AML-193 (cell line): Measurements from ENCODE around the gene KCTD1.
"Not testable (repeated sequence)": the region's sequence is repeated elsewhere in the genome, so short reads cannot be mapped to it uniquely, and the experiment has no call there.

ENCODE experiments used
- DNase-seq, 2 experiments: peaks; one replicate each; lab custom pipeline; 2025; lab: John Stamatoyannopoulos, UW

KCTD1 gene

GRCh38 chr18:26458526-26459232, 89.7 kb downstream of the KCTD1 start:
- DNase-seq, result peak; percentile 50 to 53

DNA sequence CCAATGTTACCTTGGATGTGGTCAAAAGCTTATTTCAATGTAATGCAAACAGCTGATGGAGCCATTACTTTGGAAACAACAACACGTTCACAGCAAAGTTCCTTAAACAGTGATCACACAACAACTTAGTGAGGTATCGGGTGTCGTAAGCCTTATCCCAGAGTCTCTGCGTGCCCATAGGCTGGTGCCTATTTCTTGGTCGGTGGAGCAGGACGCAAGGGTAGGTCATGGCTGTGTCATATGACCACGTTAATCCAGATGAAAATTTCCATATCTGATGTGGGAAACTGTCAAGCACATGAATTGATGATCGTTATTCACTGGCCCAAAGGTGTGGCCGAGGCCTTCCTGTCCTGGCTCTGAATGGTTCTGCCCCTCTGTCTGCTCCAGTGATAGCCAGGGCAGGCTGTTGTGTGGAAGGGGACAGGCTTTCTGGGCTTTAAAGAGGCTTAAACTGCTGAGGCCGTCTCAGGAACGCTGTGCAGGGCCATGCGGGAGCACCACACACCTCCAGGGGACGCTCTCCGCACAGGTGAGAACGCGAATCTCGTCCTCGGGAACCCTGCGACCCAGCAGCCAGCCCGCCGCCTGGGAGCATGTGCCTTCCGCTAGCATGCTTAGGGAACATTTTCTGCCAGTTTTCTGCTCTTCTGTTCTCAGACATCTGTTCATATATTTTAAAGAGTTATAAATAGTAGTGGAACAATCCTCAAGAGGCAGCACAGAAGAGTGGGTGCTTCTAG, 90.6 kb downstream of the KCTD1 start:
- DNase-seq, result no peak

GRCh38 chr18:26457195-26457594, 91.2 kb downstream of the KCTD1 start:
- DNase-seq, result no peak

GRCh38 chr18:26456070-26456491, 92.3 kb downstream of the KCTD1 start:
- no peak for DNase-seq

DNA sequence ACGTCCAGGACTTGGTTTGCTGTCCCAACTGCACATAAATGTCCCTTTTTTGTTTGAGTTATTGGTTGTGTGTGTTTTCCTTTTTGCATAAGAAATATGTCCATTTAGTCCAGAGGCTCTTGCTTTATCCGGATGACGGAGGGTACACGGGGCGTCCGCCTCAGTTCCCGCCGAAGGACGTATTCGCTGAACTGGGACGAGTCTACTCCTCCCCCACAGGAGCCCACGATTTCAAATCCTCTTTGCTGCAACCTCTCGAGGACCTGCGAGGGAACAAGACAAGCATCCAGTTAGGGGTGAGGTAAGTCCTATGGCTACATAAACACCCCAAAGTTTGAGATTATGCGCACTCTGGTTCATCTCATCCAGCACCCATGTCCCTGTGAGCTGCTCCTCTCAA, 92.7 kb downstream of the KCTD1 start:
- no peak for DNase-seq

- DNase-seq, result no peak
Observed at GRCh38 chr18:26454616-26455015, 93.7 kb downstream of the KCTD1 start.

DNA sequence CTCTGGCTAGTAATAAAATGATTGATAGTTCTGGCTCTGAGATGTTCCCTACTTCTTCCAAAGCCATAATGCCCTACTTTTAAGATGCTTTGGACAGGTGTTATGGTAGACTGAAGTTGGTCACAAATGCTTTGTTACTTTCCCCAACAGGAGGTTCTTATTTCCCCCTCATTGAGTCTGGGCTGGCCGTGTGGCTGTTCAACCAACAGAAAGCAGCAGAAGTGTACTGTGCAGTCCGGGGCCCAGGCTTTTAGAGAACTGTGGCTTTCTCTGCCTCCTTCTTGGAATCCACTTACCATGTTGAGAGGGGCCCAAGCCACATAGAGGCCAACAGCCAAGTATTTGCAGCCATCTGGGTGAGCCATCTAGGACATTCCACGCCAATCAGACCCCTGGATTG, 94.2 kb downstream of the KCTD1 start:
- no peak for DNase-seq

GRCh38 chr18:26453386-26453901, 94.9 kb downstream of the KCTD1 start:
- DNase-seq, result no peak

- no peak for DNase-seq
Observed at GRCh38 chr18:26450989-26451682, 97.2 kb downstream of the KCTD1 start.

GRCh38 chr18:26448714-26449159, 99.6 kb downstream of the KCTD1 start:
- no peak for DNase-seq

DNA sequence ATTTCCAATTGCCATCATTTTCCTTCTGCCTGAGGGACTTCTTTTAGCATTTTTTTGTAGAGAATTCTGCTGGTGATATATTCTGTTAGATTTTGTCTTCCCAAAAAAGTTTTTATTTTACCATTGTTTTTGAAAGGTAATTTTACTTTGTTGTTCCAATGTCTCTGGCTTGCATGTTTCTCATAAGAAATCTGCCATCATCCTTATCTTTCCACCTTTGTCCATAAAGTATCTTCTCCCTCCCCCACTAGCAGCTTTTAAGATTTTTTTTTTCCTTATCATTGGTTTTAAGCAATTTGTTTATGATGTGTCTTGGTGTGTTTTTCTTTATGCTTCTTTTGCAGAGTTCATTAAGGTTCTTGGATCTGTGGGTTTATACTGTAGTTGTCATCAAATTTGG, 104.5 kb downstream of the KCTD1 start:
- DNase-seq, result no peak

GRCh38 chr18:26442126-26442525, 106.2 kb downstream of the KCTD1 start:
- DNase-seq, result no peak

GRCh38 chr18:26440644-26441043, 107.7 kb downstream of the KCTD1 start:
- no peak for DNase-seq

GRCh38 chr18:26439537-26439936, 108.8 kb downstream of the KCTD1 start:
- no peak for DNase-seq

DNA sequence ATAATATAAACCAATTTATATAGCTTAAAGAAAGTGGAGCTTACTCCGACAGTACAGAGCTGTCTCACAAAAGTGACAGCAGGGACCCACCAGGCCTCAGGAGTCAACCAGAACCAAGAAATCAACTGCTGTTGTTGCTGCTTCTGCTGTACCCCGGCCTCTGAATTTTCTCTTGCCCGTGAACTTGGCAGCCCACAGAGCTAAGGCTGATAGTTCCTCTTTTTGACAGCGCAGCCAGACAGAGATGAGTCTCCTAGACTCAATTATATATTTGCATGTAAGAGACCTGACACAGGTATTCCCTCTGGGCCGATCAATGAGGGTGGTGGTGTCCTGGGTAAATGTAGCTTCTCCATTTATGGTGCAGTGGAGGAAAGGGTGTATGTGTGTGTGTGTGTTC, 109.4 kb downstream of the KCTD1 start:
- no peak for DNase-seq

GRCh38 chr18:26437634-26438033, 110.7 kb downstream of the KCTD1 start:
- DNase-seq, result not testable (repeated sequence)

DNA sequence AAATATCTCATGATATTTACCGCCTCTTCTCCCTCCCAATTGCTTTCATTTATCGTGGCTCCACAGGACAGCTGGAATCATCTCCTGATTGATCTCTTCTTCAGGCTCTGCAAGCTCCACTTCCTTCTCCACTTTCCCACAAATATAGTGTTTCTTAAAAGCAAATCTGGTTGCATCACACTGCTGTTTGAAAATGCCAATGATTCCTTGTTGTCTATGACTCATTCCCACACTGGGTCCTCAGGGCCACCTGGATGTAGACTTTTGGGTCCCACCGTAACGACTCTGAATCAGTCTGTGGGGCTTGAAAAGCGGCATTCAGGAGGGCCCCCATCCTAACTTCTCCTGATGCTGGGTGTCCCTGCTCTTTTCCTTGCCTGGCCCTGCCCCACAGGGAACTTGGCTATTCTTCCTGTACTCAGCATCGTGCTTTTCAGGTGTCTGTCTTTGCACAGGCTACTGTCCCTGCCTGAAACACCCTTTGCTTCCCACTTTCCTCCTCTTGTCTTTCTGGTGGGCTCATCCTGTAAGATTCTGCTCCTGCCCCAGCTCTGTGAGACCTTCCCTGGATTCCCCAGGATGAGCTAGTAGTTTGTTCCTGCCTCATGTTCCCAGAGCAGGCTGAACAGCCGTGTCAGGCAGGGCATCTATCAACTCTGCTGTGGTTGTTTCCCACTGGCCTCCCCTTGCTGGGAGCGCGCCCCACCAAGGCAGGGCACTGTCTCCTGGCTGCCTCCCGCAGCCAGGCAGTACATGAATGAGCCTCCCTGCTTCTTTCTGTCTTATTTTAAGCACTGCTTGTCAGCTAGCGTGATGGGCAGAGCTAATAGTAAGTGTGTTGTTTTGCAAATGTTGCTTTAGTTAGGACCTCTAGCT, 111.9 kb downstream of the KCTD1 start:
- DNase-seq, result no peak

DNA sequence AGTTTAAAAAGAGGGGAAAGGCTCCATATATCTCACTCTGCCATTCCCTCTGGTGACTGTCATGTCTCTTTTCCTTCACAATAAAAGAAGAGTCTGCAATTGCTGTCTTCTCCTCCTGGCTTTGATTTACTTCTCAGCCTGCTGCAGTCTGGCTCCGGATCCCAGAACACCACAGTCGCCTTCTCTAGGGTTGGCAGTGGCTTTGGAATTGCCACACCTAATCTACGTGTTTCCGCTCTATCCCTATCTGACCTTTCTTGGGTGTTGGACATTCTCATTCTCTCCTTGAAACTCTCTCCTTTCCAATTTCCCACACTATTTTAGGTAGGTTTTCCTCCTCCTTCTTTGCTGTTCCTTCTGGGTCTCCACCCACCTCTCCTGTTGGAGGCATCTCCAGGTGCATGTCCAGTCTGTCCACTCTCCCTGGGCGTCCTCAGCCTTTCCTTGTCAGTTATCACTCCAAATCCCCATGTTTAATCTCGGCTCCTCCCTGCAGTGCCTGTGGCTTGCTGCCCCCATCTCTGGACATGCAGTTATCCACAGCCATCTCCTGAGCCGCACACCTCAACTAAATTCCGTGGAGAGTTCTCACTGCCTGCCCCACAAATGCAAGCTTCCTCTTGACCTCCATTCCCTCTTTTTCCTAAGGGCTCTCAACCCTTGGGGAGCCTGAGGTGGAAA, 112.8 kb downstream of the KCTD1 start:
- no peak for DNase-seq

DNA sequence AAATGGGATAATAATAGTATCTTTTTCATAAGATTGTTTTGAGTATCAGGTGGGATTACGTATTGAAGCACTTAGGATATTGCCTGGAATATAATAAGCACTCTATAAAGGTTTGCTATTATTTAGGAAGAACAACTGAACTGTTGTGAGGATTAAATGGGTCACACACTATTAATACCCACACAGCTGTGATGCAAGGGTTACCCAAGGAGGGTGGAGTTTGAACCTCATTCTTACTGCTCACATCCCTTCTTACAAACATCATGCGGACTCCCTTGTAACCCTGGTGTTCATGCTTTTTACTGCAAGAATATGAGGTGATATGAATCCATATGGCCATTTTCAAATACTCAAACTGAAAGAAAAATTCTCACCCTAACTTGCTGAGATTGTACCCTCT, 113.5 kb downstream of the KCTD1 start:
- no peak for DNase-seq

GRCh38 chr18:26432651-26433424, 115.5 kb downstream of the KCTD1 start:
- no peak for DNase-seq
